Glutamatergic neuron (in vitro differentiated cells): ENCODE results near the gene MAPK8IP3. TPM values are rescaled to one million over a fixed set of nuclear protein-coding genes. Genes with fewer than 3 reads are reported as not detected.

Experiments used
- DNase-seq: peaks from one replicate; pipeline ENCODE4 v3.0.0; 2022
- H3K27ac Mint-ChIP-seq: one replicate; pipeline ENCODE4 v1.8.0; 2020; ENCODE audit warnings: mild to moderate bottlenecking, mixed read lengths, inconsistent platforms; ENCODE audit not compliant: unreplicated experiment
- H3K27me3 Mint-ChIP-seq: one replicate; pipeline ENCODE4 v1.8.0; 2020; ENCODE audit warnings: mild to moderate bottlenecking, moderate library complexity, mixed read lengths, inconsistent platforms; ENCODE audit not compliant: unreplicated experiment
- H3K36me3 Mint-ChIP-seq: one replicate; pipeline ENCODE4 v1.8.0; 2020; ENCODE audit warnings: mild to moderate bottlenecking, mixed read lengths, inconsistent platforms; ENCODE audit not compliant: unreplicated experiment
- H3K4me1 Mint-ChIP-seq: one replicate; pipeline ENCODE4 v1.8.0; 2020; ENCODE audit warnings: mild to moderate bottlenecking, low read depth, mixed read lengths, inconsistent platforms; ENCODE audit not compliant: unreplicated experiment
- H3K4me3 Mint-ChIP-seq: one replicate; pipeline ENCODE4 v1.8.0; 2020; ENCODE audit warnings: mild to moderate bottlenecking, mixed read lengths, inconsistent platforms; ENCODE audit not compliant: unreplicated experiment
- H3K9me3 Mint-ChIP-seq: one replicate; pipeline ENCODE4 v1.8.0; 2020; ENCODE audit warnings: mild to moderate bottlenecking, moderate library complexity, mixed read lengths, inconsistent platforms; ENCODE audit not compliant: unreplicated experiment
- CTCF ChIP-seq: fragments of 200-600 bp; sonication (generic); IDR thresholded peaks from one replicate; pipeline ENCODE4 v1.5.0; 2021; ENCODE audit not compliant: partially characterized antibody, unreplicated experiment
- total RNA-seq: library from RNA; stranded (reverse); fragmentation: NEBNext Ultra II Directional; extraction: Animal tissue kit (Norgen Biotek cat#: 25700); gene quantifications from one replicate; pipeline ENCODE4 v1.2.1, GENCODE V29; 2021; ENCODE audit not compliant: unreplicated experiment

The MAPK8IP3 gene
- total RNA-seq, 1 donor from 2014 or later = 281 TPM

GRCh38 chr16:1740234-1740633 lies 34.2 kb downstream of the MAPK8IP3 start:
- H3K9me3 Mint-ChIP-seq = peaks cover 3% of the 10 kb centered on the region
- H3K36me3 Mint-ChIP-seq = peaks cover 7% of the 10 kb centered on the region
- H3K27me3 Mint-ChIP-seq = peaks cover 6% of the 10 kb centered on the region
- no peak overlapping the region for H3K4me3 Mint-ChIP-seq
- DNase-seq = no peak
- no peak overlapping the region for H3K27ac Mint-ChIP-seq
- H3K4me1 Mint-ChIP-seq = no peaks in the 10 kb centered on the region
- TF ChIP-seq CTCF = no peak

GRCh38 chr16:1740781-1741490 lies 34.9 kb downstream of the MAPK8IP3 start:
- H3K27ac Mint-ChIP-seq = no peak overlapping the region
- peaks cover 6% of the 10 kb centered on the region for H3K27me3 Mint-ChIP-seq

DNA sequence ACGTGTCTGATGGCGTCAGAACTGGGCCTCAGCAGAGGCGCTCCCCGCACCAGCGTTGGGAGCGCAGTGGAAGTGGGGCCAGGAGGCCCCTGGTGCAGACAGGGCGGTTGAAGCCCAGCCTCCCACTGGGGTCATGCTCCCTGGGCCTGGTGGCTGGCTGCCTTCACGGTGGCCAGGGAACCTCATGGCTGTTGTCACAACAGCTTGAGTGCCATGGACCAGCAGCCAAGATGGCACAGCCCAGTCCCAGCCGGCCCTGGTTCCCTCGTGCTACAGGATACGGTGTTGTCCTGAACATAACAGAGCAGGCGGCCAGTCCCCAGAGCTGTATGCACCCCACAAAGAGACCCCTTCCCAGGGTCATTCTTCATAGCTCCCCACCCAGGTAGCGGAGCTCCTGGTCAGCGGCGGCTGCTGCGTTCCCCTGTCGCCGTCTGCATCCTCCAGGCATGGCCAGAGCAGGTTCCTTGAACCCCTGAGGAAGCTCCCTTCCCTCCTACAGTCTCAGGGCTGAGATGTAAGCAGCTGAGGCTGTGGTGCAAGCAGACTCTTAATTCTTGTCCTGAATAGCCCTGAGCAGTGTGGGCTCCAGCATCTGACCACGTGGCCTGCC lies 35.7 kb downstream of the MAPK8IP3 start:
- TF ChIP-seq CTCF = no peak
- Mint-ChIP-seq H3K27me3 (peaks cover 6% of the 10 kb centered on the region), H3K27ac (peak overlapping the region; percentile 52), H3K36me3 (peaks cover 7% of the 10 kb centered on the region), H3K9me3 (peaks cover 3% of the 10 kb centered on the region), H3K4me1 (no peaks in the 10 kb centered on the region), H3K4me3 (peak overlapping the region; percentile 56)
- DNase-seq = peak; percentile 12

More at GRCh38 chr16:1740781-1741490, 34.9 kb downstream of the MAPK8IP3 start:
- Mint-ChIP-seq H3K36me3 (peaks cover 7% of the 10 kb centered on the region), H3K4me1 (no peaks in the 10 kb centered on the region), H3K9me3 (peaks cover 3% of the 10 kb centered on the region), H3K4me3 (peak overlapping the region; percentile 56)
- no peak for DNase-seq
- no peak for TF ChIP-seq CTCF

- Mint-ChIP-seq H3K9me3 (peaks cover 6% of the 10 kb centered on the region), H3K4me3 (no peak overlapping the region), H3K4me1 (no peaks in the 10 kb centered on the region), H3K36me3 (peaks cover 7% of the 10 kb centered on the region), H3K27ac (no peak overlapping the region), H3K27me3 (peaks cover 6% of the 10 kb centered on the region)
- TF ChIP-seq CTCF = no peak
- peak; percentile 16 for DNase-seq
These were observed 37.7 kb downstream of the MAPK8IP3 start for GRCh38 chr16:1743376-1744337.
